Ishikawa (cell line): ENCODE data around the gene CDC42BPB.

Source experiments
- CEBPB ChIP-seq: IDR thresholded peaks from 2 replicates; pipeline ENCODE4 v1.6.1; 2012
- CREB1 ChIP-seq: IDR thresholded peaks from 2 replicates; pipeline ENCODE4 v1.6.1; 2012; ENCODE audit warnings: low read depth
- EGR1 ChIP-seq: IDR thresholded peaks from 2 replicates; pipeline ENCODE4 v1.6.1; 2012
- EP300 ChIP-seq: IDR thresholded peaks from 2 replicates; pipeline ENCODE4 v1.6.1; 2012; ENCODE audit warnings: borderline replicate concordance
- FOXM1 ChIP-seq: IDR thresholded peaks from 2 replicates; pipeline ENCODE4 v1.6.1; 2012; ENCODE audit warnings: low read depth, borderline replicate concordance
- MAX ChIP-seq: IDR thresholded peaks from 2 replicates; pipeline ENCODE4 v1.6.1; 2012
- RAD21 ChIP-seq: IDR thresholded peaks from 2 replicates; pipeline ENCODE4 v1.6.1; 2012; ENCODE audit warnings: low read depth
- REST ChIP-seq: IDR thresholded peaks from 2 replicates; pipeline ENCODE4 v1.6.1; 2012; ENCODE audit warnings: low read depth, mild to moderate bottlenecking
- TAF1 ChIP-seq: IDR thresholded peaks from 2 replicates; pipeline ENCODE4 v1.6.1; 2012; ENCODE audit warnings: low read depth, mild to moderate bottlenecking
- TCF12 ChIP-seq: IDR thresholded peaks from 2 replicates; pipeline ENCODE4 v1.6.1; 2012; ENCODE audit warnings: low read depth
- TEAD4 ChIP-seq: IDR thresholded peaks from 2 replicates; pipeline ENCODE4 v1.6.1; 2012
- USF1 ChIP-seq: IDR thresholded peaks from 2 replicates; pipeline ENCODE4 v1.6.1; 2012
- YY1 ChIP-seq: IDR thresholded peaks from 2 replicates; pipeline ENCODE4 v1.6.1; 2012; ENCODE audit warnings: low read depth
- ZBTB7A ChIP-seq: IDR thresholded peaks from 2 replicates; pipeline ENCODE4 v1.6.1; 2012; ENCODE audit warnings: low read depth

DNA sequence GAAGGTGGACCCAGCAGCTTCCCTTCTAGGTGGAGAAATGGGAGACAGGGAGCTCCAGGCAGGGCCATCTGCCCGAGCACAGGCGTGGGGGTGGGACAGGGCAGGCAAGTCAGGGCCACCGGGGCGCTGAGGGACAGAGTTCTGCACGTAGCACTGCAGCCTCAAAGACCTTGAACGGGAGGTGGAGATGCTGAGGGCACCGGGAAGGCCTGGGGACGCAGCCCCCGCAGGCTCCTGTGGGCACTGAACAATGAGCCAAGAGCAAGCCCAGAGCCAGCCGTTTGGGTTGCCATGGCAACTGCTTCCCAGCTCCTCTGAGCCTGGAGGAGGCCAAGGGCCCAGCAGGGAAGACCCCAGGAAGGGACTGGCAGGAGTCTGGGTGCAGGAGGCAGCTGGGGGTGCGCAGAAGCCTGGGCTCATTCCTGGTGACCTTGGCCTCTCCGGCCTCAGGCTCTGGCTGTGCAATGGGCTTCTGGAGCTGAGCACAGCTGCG is 30.0 kb upstream of the CDC42BPB start:
- TF ChIP-seq CEBPB (no peak), TEAD4 (no peak), EP300 (no peak), MAX (no peak), YY1 (no peak), RAD21 (no peak), CREB1 (no peak), REST (no peak), TAF1 (no peak), FOXM1 (no peak), EGR1 (no peak), USF1 (no peak), TCF12 (no peak), ZBTB7A (no peak)
